Left ventricle myocardium inferior (tissue), 1 donor: ENCODE results near the gene CNTFR. TPM values are rescaled to one million over a fixed set of nuclear protein-coding genes. Genes with fewer than 3 reads are reported as not detected.
A peak's percentile ranks its signal among the peaks of the same experiment; 100 is the strongest.

ENCODE experiments used
- DNase-seq: peaks from one replicate; pipeline ENCODE4 v3.0.0-alpha.2; 2020
- H3K27ac ChIP-seq: fragments of 200-600 bp; replicated peaks from 2 replicates; pipeline ENCODE4 v1.8.0; 2021
- H3K27me3 ChIP-seq: fragments of 200-600 bp; 2 replicates; pipeline ENCODE4 v1.8.0; 2021; ENCODE audit warnings: low read depth
- H3K36me3 ChIP-seq: fragments of 200-600 bp; 2 replicates; pipeline ENCODE4 v1.8.0; 2021
- H3K4me1 ChIP-seq: fragments of 200-600 bp; 2 replicates; pipeline ENCODE4 v1.8.0; 2021
- H3K4me3 ChIP-seq: fragments of 200-600 bp; 2 replicates; pipeline ENCODE4 v1.8.0; 2021; ENCODE audit warnings: mild to moderate bottlenecking, moderate library complexity
- H3K9me3 ChIP-seq: fragments of 200-600 bp; replicated peaks from 2 replicates; pipeline ENCODE4 v1.8.0; 2021
- CTCF ChIP-seq: fragments of 200-600 bp; IDR thresholded peaks from 2 replicates; pipeline ENCODE4 v1.8.0; 2021; ENCODE audit warnings: antibody characterized with exemption, mild to moderate bottlenecking, borderline replicate concordance
- intact Hi-C: fragments of 100-400 bp; cut with micrococcal nuclease; formaldehyde crosslinking; loops from one replicate; pipeline ENCODE4 v1.11.0; 2022
- total RNA-seq: library from RNA; stranded (reverse); fragmentation: NEBNext Ultra II Directional; extraction: Animal tissue kit (Norgen Biotek cat#: 25700); gene quantifications from one replicate; pipeline ENCODE4 v1.2.1, GENCODE V29; 2021
- donor health status: DM: no; HTN: yes; CAD: no; lungs with severe emphysema.

Gene CNTFR
- total RNA-seq, 1 donor from 2014 or later = 4.6 TPM

- no peak for TF ChIP-seq CTCF
- H3K27me3 ChIP-seq = peaks cover 74% of the 10 kb centered on the region
- H3K9me3 ChIP-seq = no peaks in the 10 kb centered on the region
- H3K4me3 ChIP-seq = peak overlapping the region; percentile 37
- DNase-seq = no peak
- H3K27ac ChIP-seq = no peak overlapping the region
- peaks cover 35% of the 10 kb centered on the region for H3K4me1 ChIP-seq
- intact Hi-C loops = no loop called here
- no peaks in the 10 kb centered on the region for H3K36me3 ChIP-seq
Measured at GRCh38 chr9:34623374-34624235, 34.1 kb upstream of the CNTFR start.

- intact Hi-C loops = no loop called here
- Histone ChIP-seq H3K4me3 (peak within 1 kb of the TSS; percentile 86), H3K27ac (peak within 1 kb of the TSS; percentile 57), H3K4me1 (peaks cover 30% of the 10 kb centered on the region), H3K9me3 (no peaks in the 10 kb centered on the region), H3K27me3 (peaks cover 42% of the 10 kb centered on the region), H3K36me3 (peaks cover 30% of the 10 kb centered on the region)
- TF ChIP-seq CTCF = peak; percentile 17
- DNase-seq = peak; percentile 92
Measured at GRCh38 chr9:34620061-34620994, 30.8 kb upstream of the CNTFR start, which contains the start of gene DCTN3. Gene DCTN3 (minus strand): TSS chr9:34620495. CDS start chr9:34620464, 31 bp downstream.

GRCh38 chr9:34615132-34615531, 25.6 kb upstream of the CNTFR start:
- Histone ChIP-seq H3K36me3 (peaks cover 50% of the 10 kb centered on the region), H3K4me1 (peaks cover 39% of the 10 kb centered on the region), H3K9me3 (no peaks in the 10 kb centered on the region), H3K4me3 (no peak overlapping the region), H3K27me3 (no peaks in the 10 kb centered on the region), H3K27ac (no peak overlapping the region)
- no peak for DNase-seq
- TF ChIP-seq CTCF = no peak
- intact Hi-C loops = no loop called here

GRCh38 chr9:34612788-34613390, 23.4 kb upstream of the CNTFR start:
- peak overlapping the region; percentile 89 for H3K4me3 ChIP-seq
- peak overlapping the region; percentile 95 for H3K27ac ChIP-seq
- intact Hi-C loops = no loop called here
- peak; percentile 68 for DNase-seq
- H3K36me3 ChIP-seq = peaks cover 45% of the 10 kb centered on the region
- H3K4me1 ChIP-seq = peaks cover 33% of the 10 kb centered on the region
- no peaks in the 10 kb centered on the region for H3K9me3 ChIP-seq
- TF ChIP-seq CTCF = peak; percentile 91
- H3K27me3 ChIP-seq = no peaks in the 10 kb centered on the region
